22Rv1 (cell line): ENCODE results near the gene RIMS4.
"Not testable (repeated sequence)": the region's sequence is repeated elsewhere in the genome, so short reads cannot be mapped to it uniquely, and the experiment has no call there.

Source experiments
- H3K27ac ChIP-seq: fragments of 450-650 bp; 2 replicates; pipeline ENCODE4 v1.5.1; 2017
- CTCF ChIP-seq: fragments of 450-650 bp; IDR thresholded peaks from 2 replicates; pipeline ENCODE4 v1.5.1; 2017; ENCODE audit warnings: mild to moderate bottlenecking
- ZFX ChIP-seq: fragments of 450-650 bp; IDR thresholded peaks from 2 replicates; pipeline ENCODE4 v1.6.1; 2017; ENCODE audit warnings: antibody characterized with exemption, borderline replicate concordance

Gene RIMS4

DNA sequence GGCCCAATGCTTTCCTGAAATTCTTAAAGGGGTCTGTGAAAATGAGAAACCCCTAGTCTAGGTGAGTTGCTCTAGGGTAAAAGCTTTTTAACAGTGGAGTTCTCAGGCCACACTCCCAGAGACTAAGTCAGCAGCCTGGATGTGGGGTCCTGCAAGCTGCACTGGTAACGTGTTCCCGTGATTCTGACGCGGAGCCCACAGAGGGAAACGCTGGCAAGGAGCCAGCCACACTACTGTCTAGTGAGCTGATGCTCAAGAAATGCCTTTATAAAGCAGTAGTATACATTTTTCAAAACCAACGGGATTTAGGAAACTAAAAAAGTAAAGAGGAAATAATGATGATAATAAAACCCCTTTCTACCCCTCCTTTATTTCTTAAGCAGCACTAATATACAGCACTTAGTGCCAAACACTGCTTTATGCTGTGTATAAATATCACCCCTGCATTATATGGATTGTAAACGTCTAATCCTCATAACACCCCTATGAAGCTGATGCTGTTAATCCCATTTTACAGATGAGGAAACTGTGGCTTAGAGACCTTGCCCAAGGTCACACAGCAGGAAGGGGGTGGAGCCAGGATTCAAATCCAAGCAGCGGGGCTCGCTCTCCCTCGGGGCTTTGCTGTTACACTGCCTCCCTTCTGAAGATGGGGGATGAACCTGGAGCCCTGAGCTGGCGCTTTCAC, 39.7 kb downstream of the RIMS4 start:
- TF ChIP-seq CTCF (no peak), ZFX (no peak)

GRCh38 chr20:44769481-44769863, 40.9 kb downstream of the RIMS4 start:
- H3K27ac ChIP-seq, result no peak overlapping the region
- TF ChIP-seq CTCF (no peak), ZFX (no peak)

More for the DNA sequence above, 39.7 kb downstream of the RIMS4 start:
- H3K27ac ChIP-seq, result no peak overlapping the region

GRCh38 chr20:44768854-44769480, 41.4 kb downstream of the RIMS4 start:
- H3K27ac ChIP-seq, result no peak overlapping the region
- TF ChIP-seq ZFX (no peak), CTCF (no peak)

DNA sequence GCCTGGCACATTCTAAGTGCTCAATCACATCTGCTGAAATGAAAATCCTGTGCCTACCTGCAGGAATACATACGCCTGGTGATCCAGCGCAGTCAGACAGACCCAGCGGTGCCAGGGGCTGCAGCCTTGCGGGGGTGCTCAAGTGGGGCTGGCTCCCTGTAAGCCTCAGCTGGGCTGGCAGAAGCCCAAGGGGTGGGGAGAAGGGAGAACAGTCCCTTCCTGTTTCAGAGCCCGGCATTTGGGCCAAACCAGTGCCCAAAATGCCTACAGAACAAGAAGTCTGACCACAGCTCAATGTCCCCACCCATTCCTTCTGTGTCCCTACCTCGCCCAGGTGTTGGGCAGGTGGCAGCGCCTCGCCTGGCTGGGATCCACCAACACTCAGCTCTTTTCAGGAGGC, 42.1 kb downstream of the RIMS4 start:
- TF ChIP-seq CTCF, result no peak
- H3K27ac ChIP-seq, result no peak overlapping the region

GRCh38 chr20:44765701-44766347, 44.5 kb downstream of the RIMS4 start:
- H3K27ac ChIP-seq, result no peak overlapping the region
- TF ChIP-seq CTCF (no peak), ZFX (no peak)

GRCh38 chr20:44765091-44765490, 45.3 kb downstream of the RIMS4 start:
- no peak overlapping the region for H3K27ac ChIP-seq
- TF ChIP-seq CTCF (no peak), ZFX (no peak)

- H3K27ac ChIP-seq, result not testable (repeated sequence)
These were observed 46.5 kb downstream of the RIMS4 start for GRCh38 chr20:44763798-44764197.
